HepG2 (cell line): ENCODE data around the gene MYADML2. TPM values are rescaled to one million over a fixed set of nuclear protein-coding genes. Genes with fewer than 3 reads are reported as not detected.

ENCODE experiments used
- BRD4 ChIP-seq: sonication (generic); formaldehyde crosslinking; IDR thresholded peaks from 2 replicates; pipeline ENCODE4 v1.4.0; 2020; ENCODE audit warnings: missing genetic modification reagents
- FOXK2 ChIP-seq: fragments of 450-650 bp; IDR thresholded peaks from 2 replicates; pipeline ENCODE4 v1.6.1; 2016
- NCOA5 ChIP-seq: sonication (generic); formaldehyde crosslinking; IDR thresholded peaks from 2 replicates; pipeline ENCODE4 v1.4.0; 2020; ENCODE audit warnings: missing genetic modification reagents
- PITX1 ChIP-seq: sonication (generic); formaldehyde crosslinking; IDR thresholded peaks from 2 replicates; pipeline ENCODE4 v1.5.1; 2020; ENCODE audit warnings: mild to moderate bottlenecking, missing genetic modification reagents
- POLR2AphosphoS2 ChIP-seq: IDR thresholded peaks from 2 replicates; pipeline ENCODE4 v1.6.1; 2011; ENCODE audit warnings: low read depth, low read length, improper control_type of control experiment
- SIN3A ChIP-seq: IDR thresholded peaks from 2 replicates; pipeline ENCODE4 v1.6.1; 2011; ENCODE audit warnings: low read depth, mild to moderate bottlenecking, control low read depth, low read length, borderline replicate concordance
- YEATS4 ChIP-seq: sonication (generic); formaldehyde crosslinking; IDR thresholded peaks from 2 replicates; pipeline ENCODE4 v1.4.0; 2020; ENCODE audit warnings: missing genetic modification reagents, borderline replicate concordance
- ZBTB7B ChIP-seq: sonication (generic); formaldehyde crosslinking; IDR thresholded peaks from 2 replicates; pipeline ENCODE4 v1.4.0; 2020; ENCODE audit warnings: missing genetic modification reagents
- ZNF607 ChIP-seq: sonication (generic); formaldehyde crosslinking; IDR thresholded peaks from 2 replicates; pipeline ENCODE4 v1.5.1; 2020; ENCODE audit warnings: missing genetic modification reagents, mild to moderate bottlenecking, borderline replicate concordance
- ZSCAN9 ChIP-seq: IDR thresholded peaks from 2 replicates; pipeline ENCODE4 v1.6.1; 2016; ENCODE audit warnings: borderline replicate concordance
- polyA plus RNA-seq, 8 experiments: library from polyadenylated mRNA; depleted of rRNA in 3 of 8; stranded (reverse) in 7 of 8; unstranded in 1 of 8; fragments of >200 nt; fragmentation: Illumina TruSeq in 4 of 8; extraction: Trizol in 4 of 8; gene quantifications; 2 replicates each; pipeline versions ENCODE4 v1.2.1 to v1.2.3, GENCODE V29; 2011 to 2016; ENCODE audit warnings: low read depth in 4 of 8, missing spikeins in 1 of 8, mixed read lengths in 1 of 8; ENCODE audit not compliant: insufficient read depth in 1 of 8
- total RNA-seq, 5 experiments: library from RNA; depleted of rRNA; stranded (reverse); fragments of >200 nt; fragmentation: Illumina TruSeq; extraction: Trizol; gene quantifications; 2 replicates each; pipeline ENCODE4 v1.2.3, GENCODE V29; 2016; ENCODE audit warnings: low read depth in 1 of 5
- TF ChIP-seq, protein P1 (sequence below): sonication (generic); formaldehyde crosslinking; IDR thresholded peaks from 2 replicates; pipeline ENCODE4 v1.4.0; 2020; ENCODE audit warnings: missing genetic modification reagents, borderline replicate concordance
- TF ChIP-seq, protein P2 (sequence below): sonication (generic); formaldehyde crosslinking; IDR thresholded peaks from 2 replicates; pipeline ENCODE4 v1.4.0; 2020; ENCODE audit warnings: missing genetic modification reagents
- TF ChIP-seq, protein P3 (sequence below): sonication (generic); formaldehyde crosslinking; IDR thresholded peaks from 2 replicates; pipeline ENCODE4 v1.4.0; 2020; ENCODE audit warnings: low read depth, missing genetic modification reagents
- TF ChIP-seq, protein P4 (sequence below): IDR thresholded peaks from 2 replicates; pipeline ENCODE4 v1.6.1; 2016; ENCODE audit warnings: low read depth, control low read depth

Gene MYADML2
- total and polyA plus RNA-seq, 2 of the 13 experiments (the other 11 are each of a cell fraction or from before 2014, with no cell fraction given) = not detected

DNA sequence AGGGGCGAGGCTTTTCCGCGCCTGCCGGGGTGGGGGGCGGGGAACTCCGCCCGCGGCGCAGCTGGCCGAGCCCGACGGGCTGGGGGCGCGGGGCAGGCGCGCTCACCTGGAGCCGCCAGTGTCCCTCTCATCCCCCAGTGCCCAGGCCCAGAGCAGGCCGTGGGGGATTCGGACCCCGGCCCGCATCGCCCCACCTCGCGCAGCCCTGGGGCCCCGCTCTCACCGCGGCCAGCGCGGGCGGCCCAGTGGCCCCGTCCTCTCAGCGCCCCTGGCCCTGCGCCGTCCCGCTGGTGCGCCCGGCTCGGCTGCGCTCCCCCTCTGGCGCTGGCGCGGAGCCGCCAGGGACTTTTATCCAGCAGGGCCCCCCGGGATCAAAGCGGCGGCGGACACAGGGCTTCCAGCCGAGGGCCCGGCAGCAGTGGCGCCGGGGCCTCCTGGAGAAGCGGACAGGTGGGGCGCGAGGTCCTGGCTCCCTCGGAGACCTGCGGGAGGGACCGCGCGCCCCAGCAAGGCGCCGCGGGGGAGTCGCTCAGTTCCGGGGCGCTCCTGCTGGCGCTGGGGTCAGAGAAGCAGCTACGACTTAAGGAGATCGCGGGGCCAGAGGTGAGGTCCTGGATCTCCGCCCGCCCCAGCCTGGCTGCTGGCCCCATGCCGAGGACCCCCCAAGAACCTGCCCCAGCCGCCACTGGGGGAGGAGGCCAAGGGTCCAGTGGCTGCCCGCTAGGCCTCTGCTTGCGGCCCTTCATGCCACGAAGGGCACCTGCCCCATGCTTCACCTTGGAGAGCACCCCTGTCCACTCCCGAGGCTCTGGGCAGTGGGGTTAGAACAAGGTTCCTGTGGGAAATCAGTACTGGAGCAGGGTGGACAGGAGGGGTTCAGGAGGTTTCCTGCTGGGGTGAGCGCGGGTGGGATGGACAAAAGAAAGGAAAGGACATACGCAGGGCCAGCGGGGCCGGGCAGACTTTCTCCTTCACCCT lies 14.8 kb upstream of the MYADML2 start (continued):
- TF ChIP-seq, protein P1, sequence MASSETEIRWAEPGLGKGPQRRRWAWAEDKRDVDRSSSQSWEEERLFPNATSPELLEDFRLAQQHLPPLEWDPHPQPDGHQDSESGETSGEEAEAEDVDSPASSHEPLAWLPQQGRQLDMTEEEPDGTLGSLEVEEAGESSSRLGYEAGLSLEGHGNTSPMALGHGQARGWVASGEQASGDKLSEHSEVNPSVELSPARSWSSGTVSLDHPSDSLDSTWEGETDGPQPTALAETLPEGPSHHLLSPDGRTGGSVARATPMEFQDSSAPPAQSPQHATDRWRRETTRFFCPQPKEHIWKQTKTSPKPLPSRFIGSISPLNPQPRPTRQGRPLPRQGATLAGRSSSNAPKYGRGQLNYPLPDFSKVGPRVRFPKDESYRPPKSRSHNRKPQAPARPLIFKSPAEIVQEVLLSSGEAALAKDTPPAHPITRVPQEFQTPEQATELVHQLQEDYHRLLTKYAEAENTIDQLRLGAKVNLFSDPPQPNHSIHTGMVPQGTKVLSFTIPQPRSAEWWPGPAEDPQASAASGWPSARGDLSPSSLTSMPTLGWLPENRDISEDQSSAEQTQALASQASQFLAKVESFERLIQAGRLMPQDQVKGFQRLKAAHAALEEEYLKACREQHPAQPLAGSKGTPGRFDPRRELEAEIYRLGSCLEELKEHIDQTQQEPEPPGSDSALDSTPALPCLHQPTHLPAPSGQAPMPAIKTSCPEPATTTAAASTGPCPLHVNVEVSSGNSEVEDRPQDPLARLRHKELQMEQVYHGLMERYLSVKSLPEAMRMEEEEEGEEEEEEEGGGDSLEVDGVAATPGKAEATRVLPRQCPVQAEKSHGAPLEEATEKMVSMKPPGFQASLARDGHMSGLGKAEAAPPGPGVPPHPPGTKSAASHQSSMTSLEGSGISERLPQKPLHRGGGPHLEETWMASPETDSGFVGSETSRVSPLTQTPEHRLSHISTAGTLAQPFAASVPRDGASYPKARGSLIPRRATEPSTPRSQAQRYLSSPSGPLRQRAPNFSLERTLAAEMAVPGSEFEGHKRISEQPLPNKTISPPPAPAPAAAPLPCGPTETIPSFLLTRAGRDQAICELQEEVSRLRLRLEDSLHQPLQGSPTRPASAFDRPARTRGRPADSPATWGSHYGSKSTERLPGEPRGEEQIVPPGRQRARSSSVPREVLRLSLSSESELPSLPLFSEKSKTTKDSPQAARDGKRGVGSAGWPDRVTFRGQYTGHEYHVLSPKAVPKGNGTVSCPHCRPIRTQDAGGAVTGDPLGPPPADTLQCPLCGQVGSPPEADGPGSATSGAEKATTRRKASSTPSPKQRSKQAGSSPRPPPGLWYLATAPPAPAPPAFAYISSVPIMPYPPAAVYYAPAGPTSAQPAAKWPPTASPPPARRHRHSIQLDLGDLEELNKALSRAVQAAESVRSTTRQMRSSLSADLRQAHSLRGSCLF (CRISPR knock-in tag) = no peak
- TF ChIP-seq NCOA5 (CRISPR knock-in tag) (no peak), PITX1 (CRISPR knock-in tag) (0 out of 2 replicates have a peak, but pooled peaks have one; percentile 6), ZSCAN9 (CRISPR knock-in tag) (0 out of 2 replicates have a peak, but pooled peaks have one; percentile 19), POLR2AphosphoS2 (no peak), ZNF607 (CRISPR knock-in tag) (no peak), FOXK2 (no peak), ZBTB7B (CRISPR knock-in tag) (0 out of 2 replicates have a peak, but pooled peaks have one; percentile 30), YEATS4 (CRISPR knock-in tag) (peak; percentile 67; the same call in 1 of the 2 replicates), BRD4 (peak; percentile 59), SIN3A (peak; percentile 15; the same call in 1 of the 2 replicates)
- TF ChIP-seq, protein P2, sequence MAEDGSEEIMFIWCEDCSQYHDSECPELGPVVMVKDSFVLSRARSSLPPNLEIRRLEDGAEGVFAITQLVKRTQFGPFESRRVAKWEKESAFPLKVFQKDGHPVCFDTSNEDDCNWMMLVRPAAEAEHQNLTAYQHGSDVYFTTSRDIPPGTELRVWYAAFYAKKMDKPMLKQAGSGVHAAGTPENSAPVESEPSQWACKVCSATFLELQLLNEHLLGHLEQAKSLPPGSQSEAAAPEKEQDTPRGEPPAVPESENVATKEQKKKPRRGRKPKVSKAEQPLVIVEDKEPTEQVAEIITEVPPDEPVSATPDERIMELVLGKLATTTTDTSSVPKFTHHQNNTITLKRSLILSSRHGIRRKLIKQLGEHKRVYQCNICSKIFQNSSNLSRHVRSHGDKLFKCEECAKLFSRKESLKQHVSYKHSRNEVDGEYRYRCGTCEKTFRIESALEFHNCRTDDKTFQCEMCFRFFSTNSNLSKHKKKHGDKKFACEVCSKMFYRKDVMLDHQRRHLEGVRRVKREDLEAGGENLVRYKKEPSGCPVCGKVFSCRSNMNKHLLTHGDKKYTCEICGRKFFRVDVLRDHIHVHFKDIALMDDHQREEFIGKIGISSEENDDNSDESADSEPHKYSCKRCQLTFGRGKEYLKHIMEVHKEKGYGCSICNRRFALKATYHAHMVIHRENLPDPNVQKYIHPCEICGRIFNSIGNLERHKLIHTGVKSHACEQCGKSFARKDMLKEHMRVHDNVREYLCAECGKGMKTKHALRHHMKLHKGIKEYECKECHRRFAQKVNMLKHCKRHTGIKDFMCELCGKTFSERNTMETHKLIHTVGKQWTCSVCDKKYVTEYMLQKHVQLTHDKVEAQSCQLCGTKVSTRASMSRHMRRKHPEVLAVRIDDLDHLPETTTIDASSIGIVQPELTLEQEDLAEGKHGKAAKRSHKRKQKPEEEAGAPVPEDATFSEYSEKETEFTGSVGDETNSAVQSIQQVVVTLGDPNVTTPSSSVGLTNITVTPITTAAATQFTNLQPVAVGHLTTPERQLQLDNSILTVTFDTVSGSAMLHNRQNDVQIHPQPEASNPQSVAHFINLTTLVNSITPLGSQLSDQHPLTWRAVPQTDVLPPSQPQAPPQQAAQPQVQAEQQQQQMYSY (CRISPR knock-in tag) = no peak
- TF ChIP-seq, protein P3, sequence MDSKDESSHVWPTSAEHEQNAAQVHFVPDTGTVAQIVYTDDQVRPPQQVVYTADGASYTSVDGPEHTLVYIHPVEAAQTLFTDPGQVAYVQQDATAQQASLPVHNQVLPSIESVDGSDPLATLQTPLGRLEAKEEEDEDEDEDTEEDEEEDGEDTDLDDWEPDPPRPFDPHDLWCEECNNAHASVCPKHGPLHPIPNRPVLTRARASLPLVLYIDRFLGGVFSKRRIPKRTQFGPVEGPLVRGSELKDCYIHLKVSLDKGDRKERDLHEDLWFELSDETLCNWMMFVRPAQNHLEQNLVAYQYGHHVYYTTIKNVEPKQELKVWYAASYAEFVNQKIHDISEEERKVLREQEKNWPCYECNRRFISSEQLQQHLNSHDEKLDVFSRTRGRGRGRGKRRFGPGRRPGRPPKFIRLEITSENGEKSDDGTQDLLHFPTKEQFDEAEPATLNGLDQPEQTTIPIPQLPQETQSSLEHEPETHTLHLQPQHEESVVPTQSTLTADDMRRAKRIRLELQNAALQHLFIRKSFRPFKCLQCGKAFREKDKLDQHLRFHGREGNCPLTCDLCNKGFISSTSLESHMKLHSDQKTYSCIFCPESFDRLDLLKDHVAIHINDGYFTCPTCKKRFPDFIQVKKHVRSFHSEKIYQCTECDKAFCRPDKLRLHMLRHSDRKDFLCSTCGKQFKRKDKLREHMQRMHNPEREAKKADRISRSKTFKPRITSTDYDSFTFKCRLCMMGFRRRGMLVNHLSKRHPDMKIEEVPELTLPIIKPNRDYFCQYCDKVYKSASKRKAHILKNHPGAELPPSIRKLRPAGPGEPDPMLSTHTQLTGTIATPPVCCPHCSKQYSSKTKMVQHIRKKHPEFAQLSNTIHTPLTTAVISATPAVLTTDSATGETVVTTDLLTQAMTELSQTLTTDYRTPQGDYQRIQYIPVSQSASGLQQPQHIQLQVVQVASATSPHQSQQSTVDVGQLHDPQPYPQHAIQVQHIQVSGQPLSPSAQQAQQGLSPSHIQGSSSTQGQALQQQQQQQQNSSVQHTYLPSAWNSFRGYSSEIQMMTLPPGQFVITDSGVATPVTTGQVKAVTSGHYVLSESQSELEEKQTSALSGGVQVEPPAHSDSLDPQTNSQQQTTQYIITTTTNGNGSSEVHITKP = no peak
- TF ChIP-seq, protein P4, sequence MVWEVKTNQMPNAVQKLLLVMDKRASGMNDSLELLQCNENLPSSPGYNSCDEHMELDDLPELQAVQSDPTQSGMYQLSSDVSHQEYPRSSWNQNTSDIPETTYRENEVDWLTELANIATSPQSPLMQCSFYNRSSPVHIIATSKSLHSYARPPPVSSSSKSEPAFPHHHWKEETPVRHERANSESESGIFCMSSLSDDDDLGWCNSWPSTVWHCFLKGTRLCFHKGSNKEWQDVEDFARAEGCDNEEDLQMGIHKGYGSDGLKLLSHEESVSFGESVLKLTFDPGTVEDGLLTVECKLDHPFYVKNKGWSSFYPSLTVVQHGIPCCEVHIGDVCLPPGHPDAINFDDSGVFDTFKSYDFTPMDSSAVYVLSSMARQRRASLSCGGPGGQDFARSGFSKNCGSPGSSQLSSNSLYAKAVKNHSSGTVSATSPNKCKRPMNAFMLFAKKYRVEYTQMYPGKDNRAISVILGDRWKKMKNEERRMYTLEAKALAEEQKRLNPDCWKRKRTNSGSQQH (CRISPR knock-in tag) = no peak
